CD4-positive, alpha-beta memory T cell (primary cell): ENCODE data around the gene GSE1. TPM values are rescaled to one million over a fixed set of nuclear protein-coding genes. Genes with fewer than 3 reads are reported as not detected.
A peak's percentile ranks its signal among the peaks of the same experiment; 100 is the strongest.

ENCODE experiments used
- CTCF ChIA-PET: fragments of 350-600 bp; sonication (Branson Sonifier 250); formaldehyde crosslinking; loops from one replicate; lab custom pipeline; 2021; ENCODE audit warnings: inconsistent platforms; ENCODE audit not compliant: partially characterized antibody; lab: Charles Lee
- POLR2A ChIA-PET: fragments of 350-600 bp; sonication (Branson Sonifier 250); formaldehyde crosslinking; loops from one replicate; lab custom pipeline; 2021; ENCODE audit not compliant: partially characterized antibody; lab: Charles Lee
- DNase-seq, 5 donors: peaks; one replicate each; pipeline versions ENCODE4 v3.0.0 to v3.0.0-alpha.2; 2020 to 2022; ENCODE audit warnings: mixed read lengths in 1 of 5
- H3K27ac ChIP-seq: one replicate; pipeline ENCODE4 v1.7.0; 2013; ENCODE audit warnings: low read depth, low read length
- H3K27me3 ChIP-seq: 2 replicates; pipeline ENCODE4 v1.7.0; 2013; ENCODE audit warnings: mild to moderate bottlenecking, low read length, moderate library complexity; ENCODE audit not compliant: insufficient read depth
- H3K36me3 ChIP-seq: 2 replicates; pipeline ENCODE4 v1.7.0; 2013; ENCODE audit warnings: mild to moderate bottlenecking, low read length, moderate library complexity; ENCODE audit not compliant: insufficient read depth
- H3K4me1 ChIP-seq: 2 replicates; pipeline ENCODE4 v1.7.0; 2013; ENCODE audit warnings: mild to moderate bottlenecking, low read length, moderate library complexity; ENCODE audit not compliant: insufficient read depth
- H3K4me3 ChIP-seq, 2 donors: one replicate each; pipeline ENCODE4 v1.7.0; 2013; ENCODE audit warnings: low read length in 2 of 2, mild to moderate bottlenecking in 1 of 2
- H3K9me3 ChIP-seq, 2 donors: one replicate each; pipeline ENCODE4 v1.7.0; 2013; ENCODE audit warnings: low read length in 2 of 2, control low read depth in 1 of 2; ENCODE audit not compliant: control insufficient read depth in 1 of 2
- H3K27ac Mint-ChIP-seq, 7 donors: one replicate each; pipeline ENCODE4 v1.8.0; 2020 to 2021; ENCODE audit warnings: mixed read lengths in 7 of 7, mild to moderate bottlenecking in 6 of 7, inconsistent platforms in 3 of 7, moderate library complexity in 3 of 7
- H3K27me3 Mint-ChIP-seq, 2 donors: one replicate each; pipeline ENCODE4 v1.8.0; 2020 to 2021; ENCODE audit warnings: mixed read lengths in 2 of 2
- H3K36me3 Mint-ChIP-seq, 2 donors: one replicate each; pipeline ENCODE4 v1.8.0; 2020 to 2021; ENCODE audit warnings: mixed read lengths in 2 of 2, inconsistent platforms in 1 of 2, mild to moderate bottlenecking in 1 of 2
- H3K4me1 Mint-ChIP-seq, 4 donors: one replicate each; pipeline ENCODE4 v1.8.0; 2020 to 2021; ENCODE audit warnings: mixed read lengths in 4 of 4, mild to moderate bottlenecking in 1 of 4
- H3K4me3 Mint-ChIP-seq, 8 donors: one replicate each; pipeline ENCODE4 v1.8.0; 2020 to 2021; ENCODE audit warnings: mixed read lengths in 8 of 8, mild to moderate bottlenecking in 7 of 8, moderate library complexity in 6 of 8, inconsistent platforms in 3 of 8
- H3K9me3 Mint-ChIP-seq, 8 donors: one replicate each; pipeline ENCODE4 v1.8.0; 2020 to 2021; ENCODE audit warnings: mixed read lengths in 8 of 8, mild to moderate bottlenecking in 5 of 8, inconsistent platforms in 3 of 8, moderate library complexity in 1 of 8
- intact Hi-C: fragments of 100-400 bp; cut with micrococcal nuclease; formaldehyde crosslinking; loops from one replicate; pipeline ENCODE4 v1.15.1; 2023
- polyA plus RNA-seq, 2 donors: library from polyadenylated mRNA; unstranded; fragments of 300-500 nt; fragmentation: Illumina TruSeq; gene quantifications; one replicate each; pipeline ENCODE4 v1.2.3, GENCODE V29; 2021
- total RNA-seq, 2 experiments: library from RNA; stranded (reverse); gene quantifications; one replicate each; pipeline ENCODE4 v1.2.3, GENCODE V29; 2021

GSE1 gene
- total and polyA plus RNA-seq, 4 experiments from 2014 or later: 0.23 to 25.0 (median 13.1) TPM

GRCh38 chr16:85637808-85638647 is 24.9 kb downstream of the GSE1 start:
- no peak overlapping the region for H3K4me3 Mint-ChIP-seq
- intact Hi-C loops: no loop called here
- no peak for DNase-seq
- H3K27ac Mint-ChIP-seq: no peak overlapping the region
- no peak overlapping the region for H3K27ac ChIP-seq
- H3K36me3 Mint-ChIP-seq: no peaks in the 10 kb centered on the region
- POLR2A ChIA-PET: no interaction called here
- H3K4me3 ChIP-seq: no peak overlapping the region
- no peaks in the 10 kb centered on the region for H3K9me3 ChIP-seq
- H3K27me3 ChIP-seq: no peaks in the 10 kb centered on the region
- no peaks in the 10 kb centered on the region for H3K9me3 Mint-ChIP-seq
- no peaks in the 10 kb centered on the region for H3K36me3 ChIP-seq
- H3K4me1 Mint-ChIP-seq: peaks cover 0 to 5% (median 1%) of the 10 kb centered on the region in 4 donors
- CTCF ChIA-PET: interaction anchor here (1.0 to 1.5 kb wide), 2 partner anchors 22 to 28 kb away, joined by 3 read pairs; no protein-coding TSS in a partner anchor
- H3K4me1 ChIP-seq: no peaks in the 10 kb centered on the region
- no peaks in the 10 kb centered on the region for H3K27me3 Mint-ChIP-seq

- Mint-ChIP-seq H3K27me3 (no peaks in the 10 kb centered on the region), H3K27ac (no peak overlapping the region), H3K4me1 (peaks cover 0 to 6% (median 1%) of the 10 kb centered on the region in 4 donors), H3K9me3 (no peaks in the 10 kb centered on the region), H3K36me3 (no peaks in the 10 kb centered on the region), H3K4me3 (no peak overlapping the region)
- Histone ChIP-seq H3K4me3 (no peak overlapping the region), H3K36me3 (no peaks in the 10 kb centered on the region), H3K27me3 (no peaks in the 10 kb centered on the region), H3K9me3 (no peaks in the 10 kb centered on the region), H3K4me1 (no peaks in the 10 kb centered on the region), H3K27ac (no peak overlapping the region)
- CTCF ChIA-PET: interaction anchor here (1.0 kb wide), 1 partner anchor 23 kb away, joined by 3 read pairs; no protein-coding TSS in a partner anchor
- POLR2A ChIA-PET: no interaction called here
- no peak for DNase-seq
- intact Hi-C loops: no loop called here
Observed at GRCh38 chr16:85638695-85639409, 25.7 kb downstream of the GSE1 start.

GRCh38 chr16:85639529-85640253 is 26.6 kb downstream of the GSE1 start:
- H3K4me1 Mint-ChIP-seq: peaks cover 6 to 14% (median 6%) of the 10 kb centered on the region in 4 donors
- H3K9me3 Mint-ChIP-seq: no peaks in the 10 kb centered on the region
- intact Hi-C loops: no loop called here
- no peaks in the 10 kb centered on the region for H3K9me3 ChIP-seq
- H3K27me3 ChIP-seq: no peaks in the 10 kb centered on the region
- H3K36me3 ChIP-seq: no peaks in the 10 kb centered on the region
- no peaks in the 10 kb centered on the region for H3K27me3 Mint-ChIP-seq
- H3K4me1 ChIP-seq: no peaks in the 10 kb centered on the region
- no peak overlapping the region for H3K4me3 ChIP-seq
- H3K27ac ChIP-seq: no peak overlapping the region
- ChIA-PET POLR2A (no interaction called here), CTCF (no interaction called here)
- H3K27ac Mint-ChIP-seq: no peak overlapping the region
- H3K4me3 Mint-ChIP-seq: no peak overlapping the region
- DNase-seq: no peak
- H3K36me3 Mint-ChIP-seq: peaks cover 0 to 4% of the 10 kb centered on the region in 2 donors

- Mint-ChIP-seq H3K36me3 (peaks cover 0 to 4% of the 10 kb centered on the region in 2 donors), H3K9me3 (no peaks in the 10 kb centered on the region), H3K4me3 (no peak overlapping the region), H3K27me3 (no peaks in the 10 kb centered on the region), H3K4me1 (peaks cover 8 to 19% (median 10%) of the 10 kb centered on the region in 4 donors), H3K27ac (no peak overlapping the region)
- H3K4me1 ChIP-seq: peaks cover 4% of the 10 kb centered on the region
- H3K27ac ChIP-seq: no peak overlapping the region
- intact Hi-C loops: no loop called here
- POLR2A ChIA-PET: no interaction called here
- DNase-seq: no peak
- H3K4me3 ChIP-seq: no peak overlapping the region
- no peaks in the 10 kb centered on the region for H3K9me3 ChIP-seq
- no peaks in the 10 kb centered on the region for H3K27me3 ChIP-seq
- CTCF ChIA-PET: no interaction called here
- no peaks in the 10 kb centered on the region for H3K36me3 ChIP-seq
Observed at GRCh38 chr16:85640254-85640558, 27.1 kb downstream of the GSE1 start.

- no peaks in the 10 kb centered on the region for H3K36me3 ChIP-seq
- H3K4me1 ChIP-seq: peaks cover 5% of the 10 kb centered on the region
- H3K27ac ChIP-seq: no peak overlapping the region
- Mint-ChIP-seq H3K4me3 (no peak overlapping the region), H3K27me3 (no peaks in the 10 kb centered on the region), H3K36me3 (peaks cover 0 to 4% of the 10 kb centered on the region in 2 donors), H3K27ac (no peak overlapping the region), H3K9me3 (no peaks in the 10 kb centered on the region), H3K4me1 (peaks cover 8 to 23% (median 11%) of the 10 kb centered on the region in 4 donors)
- DNase-seq: no peak
- intact Hi-C loops: no loop called here
- CTCF ChIA-PET: no interaction called here
- no peak overlapping the region for H3K4me3 ChIP-seq
- no peaks in the 10 kb centered on the region for H3K9me3 ChIP-seq
- H3K27me3 ChIP-seq: no peaks in the 10 kb centered on the region
- POLR2A ChIA-PET: no interaction called here
Observed at GRCh38 chr16:85640585-85640984, 27.5 kb downstream of the GSE1 start.

- Mint-ChIP-seq H3K4me3 (no peak overlapping the region), H3K4me1 (peaks cover 10 to 30% (median 14%) of the 10 kb centered on the region in 4 donors), H3K36me3 (peaks cover 0 to 6% of the 10 kb centered on the region in 2 donors), H3K27me3 (no peaks in the 10 kb centered on the region), H3K9me3 (no peaks in the 10 kb centered on the region), H3K27ac (peak overlapping the region in 1 of 7 donors; percentile 29)
- Histone ChIP-seq H3K27ac (no peak overlapping the region), H3K27me3 (no peaks in the 10 kb centered on the region), H3K36me3 (no peaks in the 10 kb centered on the region), H3K4me3 (no peak overlapping the region), H3K9me3 (no peaks in the 10 kb centered on the region), H3K4me1 (peaks cover 5% of the 10 kb centered on the region)
- intact Hi-C loops: no loop called here
- POLR2A ChIA-PET: no interaction called here
- CTCF ChIA-PET: no interaction called here
- DNase-seq: no peak
Observed at GRCh38 chr16:85641305-85641704, 28.2 kb downstream of the GSE1 start.

GRCh38 chr16:85641776-85642176 is 28.7 kb downstream of the GSE1 start:
- H3K4me3 Mint-ChIP-seq: no peak overlapping the region
- no peak for DNase-seq
- no peak overlapping the region for H3K27ac ChIP-seq
- H3K9me3 Mint-ChIP-seq: no peaks in the 10 kb centered on the region
- H3K27ac Mint-ChIP-seq: no peak overlapping the region
- H3K36me3 Mint-ChIP-seq: peaks cover 0 to 6% of the 10 kb centered on the region in 2 donors
- H3K36me3 ChIP-seq: no peaks in the 10 kb centered on the region
- no peak overlapping the region for H3K4me3 ChIP-seq
- no peaks in the 10 kb centered on the region for H3K27me3 ChIP-seq
- ChIA-PET CTCF (no interaction called here), POLR2A (no interaction called here)
- no peaks in the 10 kb centered on the region for H3K9me3 ChIP-seq
- H3K27me3 Mint-ChIP-seq: no peaks in the 10 kb centered on the region
- peaks cover 10 to 30% (median 14%) of the 10 kb centered on the region in 4 donors for H3K4me1 Mint-ChIP-seq
- H3K4me1 ChIP-seq: peaks cover 5% of the 10 kb centered on the region
- intact Hi-C loops: no loop called here
